ENCODE results near the gene HADHB. TPM values are rescaled to one million over a fixed set of nuclear protein-coding genes. Genes with fewer than 3 reads are reported as not detected.
A peak's percentile ranks its signal among the peaks of the same experiment; 100 is the strongest.

HADHB gene
- total and polyA plus RNA-seq, 2 donors: 41.7 to 92.8 TPM

- DNase-seq (ENCODE audit: low read depth in 6 of 9, low spot score in 9 of 9): no peak
- WGBS: 98% methylated on average over 4 of the region's 4 CpGs
- H3K4me1 ChIP-seq (ENCODE audit: control insufficient read depth in 2 of 2, insufficient read depth in 2 of 2, low read length in 2 of 2): peaks cover 0 to 7% of the 10 kb centered on the region in 2 donors
Observed at GRCh38 chr2:26238311-26238958, 6.3 kb upstream of the HADHB start.

GRCh38 chr2:26241928-26242436 is 2.8 kb upstream of the HADHB start:
- H3K27ac ChIP-seq (ENCODE audit: low read depth in 1 of 2, low read length in 1 of 2): no peak overlapping the region
- DNase-seq (ENCODE audit: low read depth in 6 of 9, low spot score in 9 of 9): no peak
- no peak overlapping the region for H3K4me3 ChIP-seq (ENCODE audit: low read length in 2 of 2)
- peaks cover 0 to 17% of the 10 kb centered on the region in 2 donors for H3K36me3 ChIP-seq (ENCODE audit: control insufficient read depth in 2 of 2, insufficient read depth in 2 of 2, low read length in 1 of 2)
- peaks cover 13 to 16% of the 10 kb centered on the region in 2 donors for H3K4me1 ChIP-seq (ENCODE audit: control insufficient read depth in 2 of 2, insufficient read depth in 2 of 2, low read length in 2 of 2)
- H3K9me3 ChIP-seq (ENCODE audit: control insufficient read depth in 2 of 2, insufficient read depth in 1 of 2, low read length in 1 of 2): no peaks in the 10 kb centered on the region
- H3K27me3 ChIP-seq (ENCODE audit: control insufficient read depth in 2 of 2, insufficient read depth in 1 of 2, low read length in 1 of 2): no peaks in the 10 kb centered on the region
- 94% methylated on average over 6 of the region's 6 CpGs for WGBS

More at GRCh38 chr2:26238311-26238958, 6.3 kb upstream of the HADHB start:
- no peaks in the 10 kb centered on the region for H3K27me3 ChIP-seq (ENCODE audit: control insufficient read depth in 2 of 2, insufficient read depth in 1 of 2, low read length in 1 of 2)
- H3K9me3 ChIP-seq (ENCODE audit: control insufficient read depth in 2 of 2, insufficient read depth in 1 of 2, low read length in 1 of 2): no peaks in the 10 kb centered on the region
- peaks cover 11 to 44% of the 10 kb centered on the region in 2 donors for H3K36me3 ChIP-seq (ENCODE audit: control insufficient read depth in 2 of 2, insufficient read depth in 2 of 2, low read length in 1 of 2)
- H3K27ac ChIP-seq (ENCODE audit: low read depth in 1 of 2, low read length in 1 of 2): no peak overlapping the region
- H3K4me3 ChIP-seq (ENCODE audit: low read length in 2 of 2): no peak overlapping the region

- under 1% methylated on average over 22 of the region's 22 CpGs for WGBS
- Histone ChIP-seq H3K27ac (ENCODE audit: low read depth in 1 of 2, low read length in 1 of 2) (peak overlapping the region; percentile 89 to 93), H3K9me3 (ENCODE audit: control insufficient read depth in 2 of 2, insufficient read depth in 1 of 2, low read length in 1 of 2) (no peaks in the 10 kb centered on the region), H3K27me3 (ENCODE audit: control insufficient read depth in 2 of 2, insufficient read depth in 1 of 2, low read length in 1 of 2) (no peaks in the 10 kb centered on the region), H3K36me3 (ENCODE audit: control insufficient read depth in 2 of 2, insufficient read depth in 2 of 2, low read length in 1 of 2) (peaks cover 0 to 1% of the 10 kb centered on the region in 2 donors), H3K4me1 (ENCODE audit: control insufficient read depth in 2 of 2, insufficient read depth in 2 of 2, low read length in 2 of 2) (peaks cover 14 to 18% of the 10 kb centered on the region in 2 donors), H3K4me3 (ENCODE audit: low read length in 2 of 2) (peak overlapping the region; percentile 68 to 94)
- DNase-seq (ENCODE audit: low read depth in 6 of 9, low spot score in 9 of 9): peak in 6 of 9 donors; percentile 7 to 69 (median 50)
Observed at GRCh38 chr2:26243470-26244308, 1.1 kb upstream of the HADHB start.

- H3K27ac ChIP-seq (ENCODE audit: low read depth in 1 of 2, low read length in 1 of 2): peak overlapping the region; percentile 89 to 93
Observed at GRCh38 chr2:26245231-26245732, 543 bp downstream of the HADHB start.

GRCh38 chr2:26245810-26246209 is 1.1 kb downstream of the HADHB start:
- WGBS: 34% methylated on average over 3 of the region's 3 CpGs
- peaks cover 14 to 18% of the 10 kb centered on the region in 2 donors for H3K4me1 ChIP-seq (ENCODE audit: control insufficient read depth in 2 of 2, insufficient read depth in 2 of 2, low read length in 2 of 2)
- H3K9me3 ChIP-seq (ENCODE audit: control insufficient read depth in 2 of 2, insufficient read depth in 1 of 2, low read length in 1 of 2): no peaks in the 10 kb centered on the region
- peak overlapping the region; percentile 68 to 94 for H3K4me3 ChIP-seq (ENCODE audit: low read length in 2 of 2)
- no peaks in the 10 kb centered on the region for H3K27me3 ChIP-seq (ENCODE audit: control insufficient read depth in 2 of 2, insufficient read depth in 1 of 2, low read length in 1 of 2)
- H3K27ac ChIP-seq (ENCODE audit: low read depth in 1 of 2, low read length in 1 of 2): peak overlapping the region in 1 of 2 donors; percentile 93
- DNase-seq (ENCODE audit: low read depth in 6 of 9, low spot score in 9 of 9): peak in 4 of 9 donors; percentile 11 to 29 (median 15)
- H3K36me3 ChIP-seq (ENCODE audit: control insufficient read depth in 2 of 2, insufficient read depth in 2 of 2, low read length in 1 of 2): no peaks in the 10 kb centered on the region

More at GRCh38 chr2:26245231-26245732, 543 bp downstream of the HADHB start:
- peak overlapping the region; percentile 68 to 94 for H3K4me3 ChIP-seq (ENCODE audit: low read length in 2 of 2)
- H3K36me3 ChIP-seq (ENCODE audit: control insufficient read depth in 2 of 2, insufficient read depth in 2 of 2, low read length in 1 of 2): no peaks in the 10 kb centered on the region
- no peaks in the 10 kb centered on the region for H3K27me3 ChIP-seq (ENCODE audit: control insufficient read depth in 2 of 2, insufficient read depth in 1 of 2, low read length in 1 of 2)
- under 1% methylated on average over 21 of the region's 21 CpGs for whole genome bisulfite sequencing
- H3K4me1 ChIP-seq (ENCODE audit: control insufficient read depth in 2 of 2, insufficient read depth in 2 of 2, low read length in 2 of 2): peaks cover 14 to 18% of the 10 kb centered on the region in 2 donors
- peak in 5 of 9 donors; percentile 23 to 48 (median 36) for DNase-seq (ENCODE audit: low read depth in 6 of 9, low spot score in 9 of 9)
- H3K9me3 ChIP-seq (ENCODE audit: control insufficient read depth in 2 of 2, insufficient read depth in 1 of 2, low read length in 1 of 2): no peaks in the 10 kb centered on the region

- H3K4me1 ChIP-seq (ENCODE audit: control insufficient read depth in 2 of 2, insufficient read depth in 2 of 2, low read length in 2 of 2): peaks cover 16 to 17% of the 10 kb centered on the region in 2 donors
- DNase-seq (ENCODE audit: low read depth in 6 of 9, low spot score in 9 of 9): peak in 1 of 9 donors; percentile 29
- H3K27ac ChIP-seq (ENCODE audit: low read depth in 1 of 2, low read length in 1 of 2): no peak overlapping the region
- no peak overlapping the region for H3K4me3 ChIP-seq (ENCODE audit: low read length in 2 of 2)
- H3K36me3 ChIP-seq (ENCODE audit: control insufficient read depth in 2 of 2, insufficient read depth in 2 of 2, low read length in 1 of 2): no peaks in the 10 kb centered on the region
- no peaks in the 10 kb centered on the region for H3K27me3 ChIP-seq (ENCODE audit: control insufficient read depth in 2 of 2, insufficient read depth in 1 of 2, low read length in 1 of 2)
- 90% methylated on average over 9 of the region's 9 CpGs for WGBS
- H3K9me3 ChIP-seq (ENCODE audit: control insufficient read depth in 2 of 2, insufficient read depth in 1 of 2, low read length in 1 of 2): no peaks in the 10 kb centered on the region
Observed at GRCh38 chr2:26246818-26247217, 2.1 kb downstream of the HADHB start.

- peaks cover 0 to 2% of the 10 kb centered on the region in 2 donors for H3K36me3 ChIP-seq (ENCODE audit: control insufficient read depth in 2 of 2, insufficient read depth in 2 of 2, low read length in 1 of 2)
- WGBS: 95% methylated on average over 2 of the region's 2 CpGs
- H3K4me3 ChIP-seq (ENCODE audit: low read length in 2 of 2): no peak overlapping the region
- no peak overlapping the region for H3K27ac ChIP-seq (ENCODE audit: low read depth in 1 of 2, low read length in 1 of 2)
- no peaks in the 10 kb centered on the region for H3K9me3 ChIP-seq (ENCODE audit: control insufficient read depth in 2 of 2, insufficient read depth in 1 of 2, low read length in 1 of 2)
- peaks cover 13 to 19% of the 10 kb centered on the region in 2 donors for H3K4me1 ChIP-seq (ENCODE audit: control insufficient read depth in 2 of 2, insufficient read depth in 2 of 2, low read length in 2 of 2)
- H3K27me3 ChIP-seq (ENCODE audit: control insufficient read depth in 2 of 2, insufficient read depth in 1 of 2, low read length in 1 of 2): no peaks in the 10 kb centered on the region
- DNase-seq (ENCODE audit: low read depth in 6 of 9, low spot score in 9 of 9): no peak
Observed at GRCh38 chr2:26249625-26250024, 4.9 kb downstream of the HADHB start.

GRCh38 chr2:26251893-26252292 is 7.2 kb downstream of the HADHB start:
- Histone ChIP-seq H3K4me3 (ENCODE audit: low read length in 2 of 2) (no peak overlapping the region), H3K4me1 (ENCODE audit: control insufficient read depth in 2 of 2, insufficient read depth in 2 of 2, low read length in 2 of 2) (peaks cover 5 to 6% of the 10 kb centered on the region in 2 donors), H3K27ac (ENCODE audit: low read depth in 1 of 2, low read length in 1 of 2) (no peak overlapping the region), H3K9me3 (ENCODE audit: control insufficient read depth in 2 of 2, insufficient read depth in 1 of 2, low read length in 1 of 2) (no peaks in the 10 kb centered on the region), H3K27me3 (ENCODE audit: control insufficient read depth in 2 of 2, insufficient read depth in 1 of 2, low read length in 1 of 2) (no peaks in the 10 kb centered on the region), H3K36me3 (ENCODE audit: control insufficient read depth in 2 of 2, insufficient read depth in 2 of 2, low read length in 1 of 2) (peaks cover 0 to 8% of the 10 kb centered on the region in 2 donors)
- WGBS: 49% methylated on average over 3 of the region's 3 CpGs
- peak in 3 of 9 donors; percentile 10 to 45 (median 13) for DNase-seq (ENCODE audit: low read depth in 6 of 9, low spot score in 9 of 9)

Data from thymus (tissue), 11 donors.